ENCODE data around the gene RPE.

DNA sequence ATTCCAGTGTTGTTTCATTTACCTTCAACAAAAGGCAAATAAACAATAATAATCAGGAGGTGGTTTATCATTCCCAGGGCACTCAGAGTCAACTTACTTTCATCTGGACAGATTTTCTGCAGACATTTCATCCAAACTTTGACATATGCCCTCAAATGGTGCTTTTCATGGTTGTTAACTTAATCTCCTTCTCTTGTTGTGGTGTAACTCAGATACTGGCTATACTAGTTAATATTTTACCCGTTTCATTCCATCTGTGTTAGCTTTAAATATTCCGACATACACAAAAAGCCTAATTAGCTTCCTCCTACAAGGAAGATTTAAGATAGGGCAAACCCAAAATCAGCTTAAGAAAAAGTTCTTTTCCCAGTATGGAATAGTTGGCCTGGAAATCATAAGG lies 44.4 kb upstream of the RPE start:
- TF ChIP-seq, protein P1, sequence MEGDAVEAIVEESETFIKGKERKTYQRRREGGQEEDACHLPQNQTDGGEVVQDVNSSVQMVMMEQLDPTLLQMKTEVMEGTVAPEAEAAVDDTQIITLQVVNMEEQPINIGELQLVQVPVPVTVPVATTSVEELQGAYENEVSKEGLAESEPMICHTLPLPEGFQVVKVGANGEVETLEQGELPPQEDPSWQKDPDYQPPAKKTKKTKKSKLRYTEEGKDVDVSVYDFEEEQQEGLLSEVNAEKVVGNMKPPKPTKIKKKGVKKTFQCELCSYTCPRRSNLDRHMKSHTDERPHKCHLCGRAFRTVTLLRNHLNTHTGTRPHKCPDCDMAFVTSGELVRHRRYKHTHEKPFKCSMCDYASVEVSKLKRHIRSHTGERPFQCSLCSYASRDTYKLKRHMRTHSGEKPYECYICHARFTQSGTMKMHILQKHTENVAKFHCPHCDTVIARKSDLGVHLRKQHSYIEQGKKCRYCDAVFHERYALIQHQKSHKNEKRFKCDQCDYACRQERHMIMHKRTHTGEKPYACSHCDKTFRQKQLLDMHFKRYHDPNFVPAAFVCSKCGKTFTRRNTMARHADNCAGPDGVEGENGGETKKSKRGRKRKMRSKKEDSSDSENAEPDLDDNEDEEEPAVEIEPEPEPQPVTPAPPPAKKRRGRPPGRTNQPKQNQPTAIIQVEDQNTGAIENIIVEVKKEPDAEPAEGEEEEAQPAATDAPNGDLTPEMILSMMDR (IDR thresholded peaks at IDR 0.05; ENCODE audit: low read depth, low read length): no peak
- TF ChIP-seq EZH2phosphoT487 (IDR thresholded peaks at IDR 0.05; ENCODE audit: low read depth): no peak

Data from OCI-LY3 (cell line).